ENCODE data around the gene ZNF280D.

DNA sequence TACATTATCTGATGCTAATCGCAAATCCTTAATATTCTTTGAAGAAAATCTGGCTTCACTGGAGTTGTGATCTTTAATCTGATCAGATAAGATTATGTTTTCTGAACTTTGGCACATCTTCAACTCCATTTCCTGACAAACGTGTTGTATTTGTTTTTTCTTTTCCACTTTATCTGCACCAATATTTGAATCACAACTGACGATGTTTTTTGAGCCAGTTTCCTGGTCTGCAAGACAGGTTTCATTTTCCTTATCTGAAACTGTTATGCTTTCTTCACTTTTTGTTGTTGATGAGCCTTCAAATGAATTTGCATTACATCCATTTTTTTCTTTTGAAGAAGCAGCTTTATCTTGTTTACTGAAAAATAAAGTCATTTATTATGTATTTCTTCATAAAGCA lies 101.5 kb downstream of the ZNF280D start:
- TF ChIP-seq, protein P1, sequence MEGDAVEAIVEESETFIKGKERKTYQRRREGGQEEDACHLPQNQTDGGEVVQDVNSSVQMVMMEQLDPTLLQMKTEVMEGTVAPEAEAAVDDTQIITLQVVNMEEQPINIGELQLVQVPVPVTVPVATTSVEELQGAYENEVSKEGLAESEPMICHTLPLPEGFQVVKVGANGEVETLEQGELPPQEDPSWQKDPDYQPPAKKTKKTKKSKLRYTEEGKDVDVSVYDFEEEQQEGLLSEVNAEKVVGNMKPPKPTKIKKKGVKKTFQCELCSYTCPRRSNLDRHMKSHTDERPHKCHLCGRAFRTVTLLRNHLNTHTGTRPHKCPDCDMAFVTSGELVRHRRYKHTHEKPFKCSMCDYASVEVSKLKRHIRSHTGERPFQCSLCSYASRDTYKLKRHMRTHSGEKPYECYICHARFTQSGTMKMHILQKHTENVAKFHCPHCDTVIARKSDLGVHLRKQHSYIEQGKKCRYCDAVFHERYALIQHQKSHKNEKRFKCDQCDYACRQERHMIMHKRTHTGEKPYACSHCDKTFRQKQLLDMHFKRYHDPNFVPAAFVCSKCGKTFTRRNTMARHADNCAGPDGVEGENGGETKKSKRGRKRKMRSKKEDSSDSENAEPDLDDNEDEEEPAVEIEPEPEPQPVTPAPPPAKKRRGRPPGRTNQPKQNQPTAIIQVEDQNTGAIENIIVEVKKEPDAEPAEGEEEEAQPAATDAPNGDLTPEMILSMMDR (IDR thresholded peaks at IDR 0.05; ENCODE audit: borderline replicate concordance, extremely low read depth, low read length, poor library complexity, severe bottlenecking), result no peak
- no peak for TF ChIP-seq EZH2 (IDR thresholded peaks at IDR 0.05; ENCODE audit: borderline replicate concordance, low read depth, low read length, severe bottlenecking)

Measured in DND-41 (cell line).